K562 (cell line): ENCODE results near the gene ECSCR. TPM values are rescaled to one million over a fixed set of nuclear protein-coding genes. Genes with fewer than 3 reads are reported as not detected.

Experiments used
- FOXP1 ChIP-seq: sonication (generic); formaldehyde crosslinking; IDR thresholded peaks from 2 replicates; pipeline ENCODE4 v1.8.0; 2022; ENCODE audit warnings: mild to moderate bottlenecking, missing genetic modification reagents
- ID3 ChIP-seq, 2 experiments: fragments of 250-450 bp in 1 of 2; fragments of 450-650 bp in 1 of 2; sonication (Bioruptor Pico) in 1 of 2; IDR thresholded peaks; 2 replicates each; pipeline versions ENCODE4 v1.6.1 to v1.8.0; 2016 to 2021; ENCODE audit warnings: mild to moderate bottlenecking in 2 of 2, moderate library complexity in 2 of 2, missing compliant biosample characterization in 1 of 2, missing genetic modification characterization in 1 of 2
- KLF6 ChIP-seq: fragments of 250-450 bp; sonication (Bioruptor Pico); IDR thresholded peaks from 2 replicates; pipeline ENCODE4 v1.4.0; 2020; ENCODE audit warnings: mild to moderate bottlenecking, moderate library complexity, borderline replicate concordance
- MTA2 ChIP-seq: fragments of 450-650 bp; IDR thresholded peaks from 2 replicates; pipeline ENCODE4 v1.6.1; 2016; ENCODE audit warnings: low read depth
- NFXL1 ChIP-seq: fragments of 450-650 bp; formaldehyde crosslinking; IDR thresholded peaks from 2 replicates; pipeline ENCODE4 v1.4.0; 2021; ENCODE audit warnings: mild to moderate bottlenecking
- TARDBP ChIP-seq: fragments of 450-650 bp; IDR thresholded peaks from 2 replicates; pipeline ENCODE4 v1.6.1; 2016
- TFAP4 ChIP-seq: sonication (generic); formaldehyde crosslinking; IDR thresholded peaks from 2 replicates; pipeline ENCODE4 v1.8.0; 2022; ENCODE audit warnings: missing genetic modification reagents, mild to moderate bottlenecking, moderate library complexity, borderline replicate concordance
- ZBTB9 ChIP-seq: fragments of 450-650 bp; formaldehyde crosslinking; IDR thresholded peaks from 2 replicates; pipeline ENCODE4 v1.4.0; 2020; ENCODE audit warnings: mild to moderate bottlenecking, moderate library complexity
- ZNF175 ChIP-seq: fragments of 200-800 bp; sonication (Bioruptor generic); IDR thresholded peaks from 2 replicates; pipeline ENCODE4 v1.6.1; 2016; ENCODE audit warnings: low read depth, mild to moderate bottlenecking, missing genetic modification characterization, missing compliant biosample characterization
- ZNF24 ChIP-seq: fragments of 450-650 bp; IDR thresholded peaks from 2 replicates; pipeline ENCODE4 v1.6.1; 2016
- ZNF407 ChIP-seq: fragments of 450-650 bp; IDR thresholded peaks from 2 replicates; pipeline ENCODE4 v1.6.1; 2016; ENCODE audit warnings: low read depth
- polyA plus RNA-seq, 8 experiments: library from polyadenylated mRNA; depleted of rRNA in 4 of 8; stranded (reverse) in 5 of 8; unstranded in 3 of 8; fragments of >200 nt; fragmentation: Nextera tagmentation in 2 of 8; fragmentation: Illumina TruSeq in 1 of 8; extraction: Ambion mirVana in 2 of 8; extraction: Trizol in 1 of 8; gene quantifications; 2 replicates each; pipeline versions ENCODE4 v1.2.1 to v1.2.3, GENCODE V29; 2011 to 2014; ENCODE audit warnings: inconsistent platforms in 1 of 8, missing spikeins in 1 of 8
- total RNA-seq, 7 experiments: library from RNA; depleted of rRNA in 6 of 7; stranded (reverse); fragments of >200 nt in 6 of 7; fragmentation: Illumina TruSeq in 2 of 7; extraction: Trizol in 2 of 7; gene quantifications; 2 replicates each; pipeline versions ENCODE4 v1.2.1 to v1.2.3, GENCODE V29; 2011 to 2021; ENCODE audit warnings: low replicate concordance in 1 of 7
- TF ChIP-seq, protein P1 (sequence below): sonication (generic); formaldehyde crosslinking; IDR thresholded peaks from 2 replicates; pipeline ENCODE4 v1.8.1; 2023; ENCODE audit warnings: mild to moderate bottlenecking, missing genetic modification reagents

ECSCR gene
- total and polyA plus RNA-seq, 9 of the 15 experiments (the other 6 are each of a cell fraction or from before 2014, with no cell fraction given), result 0.10 to 0.25 (median 0.13) TPM; not detected in 6

- peak; percentile 74; the same call in 1 of the 2 replicates for TF ChIP-seq ZBTB9 (CRISPR knock-in tag)
- TF ChIP-seq, protein P1, sequence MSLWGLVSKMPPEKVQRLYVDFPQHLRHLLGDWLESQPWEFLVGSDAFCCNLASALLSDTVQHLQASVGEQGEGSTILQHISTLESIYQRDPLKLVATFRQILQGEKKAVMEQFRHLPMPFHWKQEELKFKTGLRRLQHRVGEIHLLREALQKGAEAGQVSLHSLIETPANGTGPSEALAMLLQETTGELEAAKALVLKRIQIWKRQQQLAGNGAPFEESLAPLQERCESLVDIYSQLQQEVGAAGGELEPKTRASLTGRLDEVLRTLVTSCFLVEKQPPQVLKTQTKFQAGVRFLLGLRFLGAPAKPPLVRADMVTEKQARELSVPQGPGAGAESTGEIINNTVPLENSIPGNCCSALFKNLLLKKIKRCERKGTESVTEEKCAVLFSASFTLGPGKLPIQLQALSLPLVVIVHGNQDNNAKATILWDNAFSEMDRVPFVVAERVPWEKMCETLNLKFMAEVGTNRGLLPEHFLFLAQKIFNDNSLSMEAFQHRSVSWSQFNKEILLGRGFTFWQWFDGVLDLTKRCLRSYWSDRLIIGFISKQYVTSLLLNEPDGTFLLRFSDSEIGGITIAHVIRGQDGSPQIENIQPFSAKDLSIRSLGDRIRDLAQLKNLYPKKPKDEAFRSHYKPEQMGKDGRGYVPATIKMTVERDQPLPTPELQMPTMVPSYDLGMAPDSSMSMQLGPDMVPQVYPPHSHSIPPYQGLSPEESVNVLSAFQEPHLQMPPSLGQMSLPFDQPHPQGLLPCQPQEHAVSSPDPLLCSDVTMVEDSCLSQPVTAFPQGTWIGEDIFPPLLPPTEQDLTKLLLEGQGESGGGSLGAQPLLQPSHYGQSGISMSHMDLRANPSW (CRISPR knock-in tag), result no peak
- no peak for TF ChIP-seq ID3 (CRISPR knock-in tag; IDR thresholded peaks at IDR 0.05)
- peak; percentile 69 for TF ChIP-seq ID3 (tag; IDR thresholded peaks at IDR 0.05)
- no peak for TF ChIP-seq TARDBP
- TF ChIP-seq ZNF24, result peak; percentile 36; the same call in 1 of the 2 replicates
- 0 out of 2 replicates have a peak, but pooled peaks have one; percentile 20 for TF ChIP-seq FOXP1 (CRISPR knock-in tag)
- TF ChIP-seq KLF6 (CRISPR knock-in tag), result peak; percentile 77
- peak; percentile 80 for TF ChIP-seq ZNF175 (CRISPR knock-in tag)
- TF ChIP-seq MTA2, result no peak
- peak; percentile 50; the same call in 1 of the 2 replicates for TF ChIP-seq TFAP4 (CRISPR knock-in tag)
- TF ChIP-seq ZNF407, result no peak
- no peak for TF ChIP-seq NFXL1 (CRISPR knock-in tag)
Observed at GRCh38 chr5:139482050-139482889, 19.7 kb upstream of the ECSCR start, which contains the start of gene STING1 (continued).
